HG03558 (cell line): ENCODE data around the gene IER3IP1.
A peak's percentile ranks its signal among the peaks of the same experiment; 100 is the strongest.
"Not testable (repeated sequence)": the region's sequence is repeated elsewhere in the genome, so short reads cannot be mapped to it uniquely, and the experiment has no call there.

Experiments
- ATAC-seq: cut with Tn5 transposase; IDR thresholded peaks from one replicate; pipeline ENCODE4 v1.9.1; 2021; ENCODE audit warnings: moderate number of reproducible peaks; ENCODE audit not compliant: unreplicated experiment; ENCODE audit errors: extremely low read depth

Gene IER3IP1

GRCh38 chr18:47163241-47163640 lies 12.9 kb downstream of the IER3IP1 start:
- ATAC-seq = peak; percentile 64

GRCh38 chr18:47160256-47160655 lies 15.9 kb downstream of the IER3IP1 start:
- no peak for ATAC-seq

GRCh38 chr18:47158404-47158803 lies 17.8 kb downstream of the IER3IP1 start:
- not testable (repeated sequence) for ATAC-seq

GRCh38 chr18:47151439-47151838 lies 24.7 kb downstream of the IER3IP1 start:
- no peak for ATAC-seq

GRCh38 chr18:47150824-47151366 lies 25.3 kb downstream of the IER3IP1 start:
- ATAC-seq = peak; percentile 3

GRCh38 chr18:47150029-47150823 lies 25.9 kb downstream of the IER3IP1 start, which contains the start of gene HDHD2:
Gene HDHD2, minus strand, starts transcription at chr18:47150500. Its CDS starts 14,061 bp downstream, at chr18:47136439.
- peak; percentile 76 for ATAC-seq

GRCh38 chr18:47149457-47150028 lies 26.6 kb downstream of the IER3IP1 start:
- ATAC-seq = no peak

- ATAC-seq = no peak
Observed at GRCh38 chr18:47146206-47146605, 30.0 kb downstream of the IER3IP1 start.

DNA sequence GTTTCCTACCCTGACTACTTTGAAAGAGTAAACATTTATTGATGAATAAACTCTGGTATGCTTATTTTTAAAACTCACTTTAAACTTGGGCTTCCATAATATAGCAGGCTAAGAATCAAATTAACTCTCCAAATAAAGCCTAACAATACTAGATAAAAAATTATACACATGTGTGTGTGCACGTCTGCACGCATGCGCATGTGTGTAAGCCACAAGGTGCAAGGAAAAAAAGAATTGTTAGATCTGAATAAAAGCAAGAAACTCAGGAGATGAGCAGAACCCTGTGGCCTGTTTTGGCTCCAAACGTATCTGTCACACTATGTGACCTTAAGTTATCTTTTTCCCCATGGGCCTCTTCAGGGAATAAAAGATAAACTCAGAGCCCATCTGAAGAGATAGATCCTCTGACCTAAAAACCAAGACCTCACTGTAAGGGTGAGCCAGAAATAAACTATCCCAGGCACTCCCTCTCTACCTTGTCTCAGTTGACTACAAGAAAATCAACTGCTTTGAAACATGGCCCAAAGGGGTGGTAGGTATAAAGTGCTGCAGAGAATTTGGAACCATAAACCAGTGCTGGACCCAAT lies 32.2 kb downstream of the IER3IP1 start:
- no peak for ATAC-seq

GRCh38 chr18:47143153-47143552 lies 33.0 kb downstream of the IER3IP1 start:
- no peak for ATAC-seq

DNA sequence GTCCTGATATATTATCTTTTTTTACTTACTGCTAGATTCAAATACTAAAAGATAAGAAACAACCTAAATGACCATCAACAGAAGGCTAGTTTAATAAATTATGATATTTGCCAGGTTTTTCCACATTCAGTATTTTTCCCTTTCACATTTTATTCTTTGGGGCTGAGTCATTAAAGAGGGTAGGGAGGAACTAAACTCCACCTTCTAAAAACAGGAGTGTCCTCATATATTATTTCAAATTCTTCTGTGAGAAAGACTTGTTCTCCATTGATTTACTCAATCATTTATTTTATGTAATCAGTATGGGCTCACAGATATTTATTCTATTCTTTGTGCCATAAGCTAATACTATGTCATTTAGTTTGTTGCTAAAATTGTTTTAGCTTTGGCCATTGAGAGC lies 34.9 kb downstream of the IER3IP1 start:
- ATAC-seq = no peak

DNA sequence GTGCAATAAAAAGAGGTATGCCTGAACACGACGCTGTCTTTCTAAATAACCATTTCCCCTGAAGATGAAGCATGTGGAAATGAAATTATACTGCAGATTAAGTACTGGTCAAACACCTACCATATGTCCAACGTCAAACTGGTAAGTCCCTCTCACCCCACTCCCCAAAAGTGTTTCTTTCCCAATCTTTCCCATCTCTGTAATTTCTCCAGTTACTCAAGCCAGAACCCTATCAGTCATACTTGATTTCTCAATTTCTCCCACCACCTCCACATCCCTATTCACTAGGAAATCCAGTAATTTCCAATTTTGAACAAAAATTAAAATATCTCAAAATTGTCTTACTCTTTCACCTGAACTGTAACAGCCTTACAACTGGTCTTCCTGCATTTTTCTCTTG lies 55.0 kb downstream of the IER3IP1 start:
- no peak for ATAC-seq

DNA sequence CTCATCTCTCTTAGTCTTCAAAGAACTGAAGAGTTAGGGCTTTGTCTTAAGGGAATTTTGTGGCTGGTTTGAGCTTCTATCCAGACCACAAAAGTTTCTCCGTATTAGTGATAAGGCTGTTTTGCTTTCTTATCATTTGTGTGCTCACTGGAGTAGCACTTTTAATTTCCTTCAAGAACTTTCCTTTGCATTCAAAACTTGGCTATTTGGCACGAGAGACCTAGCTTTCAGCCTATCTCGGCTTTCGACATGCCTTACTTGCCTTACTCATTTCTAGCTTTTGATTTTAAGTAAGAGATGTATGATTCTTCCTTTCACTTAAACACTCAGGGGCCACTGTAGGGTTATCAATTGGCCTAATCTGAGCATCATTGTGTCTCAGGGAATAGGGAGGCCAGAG lies 55.7 kb downstream of the IER3IP1 start:
- peak; percentile 96 for ATAC-seq

DNA sequence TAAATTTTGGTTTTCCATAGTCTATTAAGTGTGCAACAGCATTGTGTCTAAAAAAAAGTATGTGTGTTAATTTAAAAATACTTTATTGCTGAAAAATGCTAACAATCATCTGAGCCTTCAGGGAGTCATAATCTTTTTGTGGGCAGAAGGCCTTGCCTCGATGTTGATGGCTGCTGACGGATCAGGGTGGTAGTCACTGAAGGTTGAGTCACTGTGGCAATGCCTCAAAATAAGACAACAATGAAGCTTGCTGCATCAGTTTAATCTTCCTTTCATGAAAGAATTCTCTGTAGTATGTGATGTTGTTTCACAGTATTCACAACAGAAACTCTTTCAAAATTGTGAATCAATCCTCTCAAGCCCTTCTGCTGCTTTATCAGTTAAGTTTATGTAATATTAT lies 57.2 kb downstream of the IER3IP1 start:
- no peak for ATAC-seq

GRCh38 chr18:47115205-47115604 lies 61.0 kb downstream of the IER3IP1 start:
- ATAC-seq = no peak

DNA sequence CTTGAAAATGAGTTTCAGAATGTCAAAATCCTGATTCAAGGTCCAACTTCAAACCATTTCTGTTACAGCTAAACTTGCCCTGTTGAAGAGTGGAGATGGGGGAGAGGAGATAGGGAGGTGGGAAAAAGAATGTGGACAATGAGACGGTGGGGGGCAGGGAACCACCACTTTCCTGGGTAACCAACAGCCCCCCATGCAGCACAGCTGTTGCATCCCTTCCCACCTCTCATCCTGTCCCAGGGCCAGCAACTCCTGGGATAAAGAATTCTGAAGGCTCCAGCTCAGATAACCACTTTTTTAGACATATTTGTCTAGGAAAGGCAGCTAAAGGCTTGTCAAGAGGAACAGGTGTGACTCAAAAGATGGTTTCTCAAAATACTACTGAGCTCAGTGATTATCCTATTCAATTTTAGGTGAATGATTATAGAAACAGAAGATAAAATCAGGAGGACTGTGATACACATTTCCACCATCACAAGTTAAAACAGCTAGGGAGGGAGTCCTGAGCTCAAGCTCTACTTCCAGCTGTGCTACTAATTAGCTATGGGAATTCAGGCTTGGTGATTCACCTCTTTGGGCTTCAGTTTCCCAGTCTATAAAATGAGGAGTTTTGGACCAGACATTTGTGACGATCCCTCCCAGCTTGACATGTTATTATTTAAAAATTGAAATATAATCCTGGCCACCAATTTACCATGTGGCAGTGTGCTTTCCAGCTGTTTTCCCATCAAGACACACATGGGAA lies 62.2 kb downstream of the IER3IP1 start:
- no peak for ATAC-seq

- ATAC-seq = no peak
Observed at GRCh38 chr18:47110492-47111274, 65.5 kb downstream of the IER3IP1 start.

DNA sequence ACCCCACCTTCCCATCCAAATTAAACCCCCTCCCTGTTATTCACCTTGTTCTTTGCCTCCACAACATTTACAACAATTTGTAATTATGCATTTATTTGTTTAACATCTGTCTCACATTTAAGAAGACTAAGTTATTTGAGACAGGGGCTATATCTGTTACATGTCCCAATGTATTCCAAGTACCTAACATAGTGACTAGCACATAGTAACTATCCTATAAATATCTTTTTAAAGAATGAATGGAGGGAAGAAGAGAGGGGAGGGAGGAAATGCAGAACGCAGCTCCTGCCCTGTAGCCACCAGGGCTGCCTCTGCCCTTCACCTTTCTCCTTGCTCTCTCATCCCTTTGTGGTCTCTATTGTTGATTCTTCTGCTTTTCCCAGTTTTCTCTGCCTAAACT lies 66.4 kb downstream of the IER3IP1 start:
- ATAC-seq = no peak

DNA sequence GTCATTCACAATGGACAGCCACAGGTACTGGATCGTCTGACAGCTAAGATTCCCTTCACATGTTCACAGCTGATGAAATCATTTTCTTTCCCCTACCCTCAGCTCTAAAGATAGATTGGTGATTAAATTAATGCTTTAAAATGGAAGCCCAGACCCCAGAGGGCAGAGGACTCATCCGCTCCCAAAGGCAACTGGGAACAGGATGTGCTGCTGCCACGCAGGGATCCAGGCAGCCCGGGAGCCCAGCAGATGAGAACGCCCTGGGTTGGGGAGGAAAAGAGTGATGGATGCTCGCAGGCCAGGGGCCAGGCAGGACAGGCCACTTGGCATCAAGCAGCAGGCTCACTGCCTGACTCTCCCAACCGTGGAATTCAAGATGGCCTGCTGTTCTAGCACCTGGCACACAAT lies 67.2 kb downstream of the IER3IP1 start:
- no peak for ATAC-seq

DNA sequence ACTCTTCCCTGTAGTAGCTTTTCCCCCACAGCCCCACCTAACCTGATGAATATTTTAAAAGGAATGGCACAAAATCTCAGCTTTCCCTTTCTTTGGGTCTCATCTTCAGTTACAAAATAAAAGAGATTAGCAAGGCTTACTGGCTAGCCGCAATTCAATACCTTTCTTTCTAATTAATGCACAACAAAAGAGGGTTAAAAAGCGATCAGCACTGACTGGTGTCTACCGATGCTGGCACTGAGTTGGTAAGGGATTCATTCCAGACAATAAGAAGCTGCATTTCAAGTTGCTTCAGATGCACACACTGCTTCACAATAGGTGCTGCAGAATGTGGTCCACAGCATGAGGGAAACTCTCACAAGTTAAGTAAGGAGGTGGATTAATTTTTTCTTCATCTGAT lies 67.8 kb downstream of the IER3IP1 start:
- ATAC-seq = no peak
